Activated naive CD8-positive, alpha-beta T cell treated with anti-CD3 and anti-CD28 coated beads, Interleukin-2, amount 50 U/mL, for 24 hours (primary cell): Measurements from ENCODE around the gene TSPY4.
"Not testable (repeated sequence)": the region's sequence is repeated elsewhere in the genome, so short reads cannot be mapped to it uniquely, and the experiment has no call there.

Experiments
- ATAC-seq: fragments of 150-1000 bp; cut with Tn5 transposase; one replicate; pipeline ENCODE4 v1.10.0; 2021
- DNase-seq: peaks from one replicate; pipeline ENCODE4 v3.0.0; 2021
- H3K27ac Mint-ChIP-seq: one replicate; pipeline ENCODE4 v1.8.0; 2021; ENCODE audit warnings: mild to moderate bottlenecking, mixed read lengths
- H3K27me3 Mint-ChIP-seq: one replicate; pipeline ENCODE4 v1.8.0; 2021; ENCODE audit warnings: mixed read lengths
- H3K36me3 Mint-ChIP-seq: one replicate; pipeline ENCODE4 v1.8.0; 2021; ENCODE audit warnings: low read depth, mixed read lengths
- H3K4me1 Mint-ChIP-seq: one replicate; pipeline ENCODE4 v1.8.0; 2021; ENCODE audit warnings: mixed read lengths
- H3K4me3 Mint-ChIP-seq: one replicate; pipeline ENCODE4 v1.8.0; 2021; ENCODE audit warnings: mild to moderate bottlenecking, moderate library complexity, mixed read lengths
- H3K9me3 Mint-ChIP-seq: one replicate; pipeline ENCODE4 v1.8.0; 2021; ENCODE audit warnings: mixed read lengths

The TSPY4 gene, protein sequence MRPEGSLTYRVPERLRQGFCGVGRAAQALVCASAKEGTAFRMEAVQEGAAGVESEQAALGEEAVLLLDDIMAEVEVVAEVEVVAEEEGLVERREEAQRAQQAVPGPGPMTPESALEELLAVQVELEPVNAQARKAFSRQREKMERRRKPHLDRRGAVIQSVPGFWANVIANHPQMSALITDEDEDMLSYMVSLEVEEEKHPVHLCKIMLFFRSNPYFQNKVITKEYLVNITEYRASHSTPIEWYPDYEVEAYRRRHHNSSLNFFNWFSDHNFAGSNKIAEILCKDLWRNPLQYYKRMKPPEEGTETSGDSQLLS

DNA sequence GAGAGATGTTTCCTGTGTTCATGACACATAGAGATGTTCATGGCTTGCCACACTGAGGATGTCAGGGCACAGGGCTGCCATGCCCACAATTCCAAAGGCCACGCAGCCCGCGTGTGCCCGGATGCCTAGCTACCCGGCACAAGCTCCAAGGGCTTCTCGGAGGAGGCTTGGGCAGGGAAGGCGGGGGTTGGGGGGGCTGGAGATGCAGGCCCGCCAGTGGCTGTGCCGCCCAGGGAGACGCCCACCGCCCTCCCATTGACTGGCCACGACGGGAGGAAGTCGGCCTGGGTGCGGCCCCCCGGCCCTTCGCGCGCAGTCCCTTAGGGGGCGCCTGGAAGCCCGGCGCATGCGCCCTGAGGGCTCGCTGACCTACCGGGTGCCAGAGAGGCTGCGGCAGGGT lies at the start of gene TSPY4:
Gene TSPY4 (plus strand): TSS at position 301 of the 400 bp plus-strand sequence. CDS start 46 bp downstream, at position 347.
- not testable (repeated sequence) for H3K9me3 Mint-ChIP-seq, H3K4me1 Mint-ChIP-seq, H3K27ac Mint-ChIP-seq, H3K27me3 Mint-ChIP-seq, DNase-seq, H3K36me3 Mint-ChIP-seq, ATAC-seq, H3K4me3 Mint-ChIP-seq

DNA sequence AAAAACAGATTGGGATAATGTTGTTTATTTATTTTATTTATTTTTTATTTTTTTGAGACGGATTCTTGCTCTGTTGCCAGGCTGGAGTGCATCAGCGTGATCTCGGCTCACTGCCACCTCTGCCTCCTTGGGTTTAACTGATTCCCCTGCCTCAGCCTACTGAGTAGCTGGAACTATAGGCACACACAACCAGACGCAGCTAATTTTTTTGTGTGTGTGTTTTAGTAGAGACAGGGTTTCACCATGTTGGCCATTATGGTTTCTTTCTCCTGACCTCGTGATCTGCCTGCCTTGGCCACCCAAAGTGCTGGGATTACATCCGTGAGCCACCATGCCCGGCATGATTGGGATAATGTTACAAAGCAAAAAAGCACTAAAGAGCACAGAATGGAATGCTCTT lies 16.3 kb upstream of the TSPY4 start:
- H3K4me1 Mint-ChIP-seq = no peaks in the 10 kb centered on the region
- no peak for DNase-seq
- no peak for ATAC-seq

DNA sequence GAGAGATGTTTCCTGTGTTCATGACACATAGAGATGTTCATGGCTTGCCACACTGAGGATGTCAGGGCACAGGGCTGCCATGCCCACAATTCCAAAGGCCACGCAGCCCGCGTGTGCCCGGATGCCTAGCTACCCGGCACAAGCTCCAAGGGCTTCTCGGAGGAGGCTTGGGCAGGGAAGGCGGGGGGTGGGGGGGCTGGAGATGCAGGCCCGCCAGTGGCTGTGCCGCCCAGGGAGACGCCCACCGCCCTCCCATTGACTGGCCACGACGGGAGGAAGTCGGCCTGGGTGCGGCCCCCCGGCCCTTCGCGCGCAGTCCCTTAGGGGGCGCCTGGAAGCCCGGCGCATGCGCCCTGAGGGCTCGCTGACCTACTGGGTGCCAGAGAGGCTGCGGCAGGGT lies 20.2 kb downstream of the TSPY4 start, which contains the start of gene TSPY8:
Gene TSPY8 (plus strand): TSS at position 301 of the 400 bp plus-strand sequence. CDS start 46 bp downstream, at position 347.
- not testable (repeated sequence) for H3K4me3 Mint-ChIP-seq, H3K9me3 Mint-ChIP-seq, ATAC-seq, H3K36me3 Mint-ChIP-seq, H3K27ac Mint-ChIP-seq, H3K27me3 Mint-ChIP-seq, DNase-seq, H3K4me1 Mint-ChIP-seq

More for the DNA sequence above, 16.3 kb upstream of the TSPY4 start:
- Mint-ChIP-seq H3K27ac (no peak overlapping the region), H3K4me3 (no peak overlapping the region), H3K27me3 (no peaks in the 10 kb centered on the region), H3K9me3 (no peaks in the 10 kb centered on the region), H3K36me3 (no peaks in the 10 kb centered on the region)
